Mammary epithelial cell (primary cell): Measurements from ENCODE around the gene EFHD1.
"Not testable (repeated sequence)": the region's sequence is repeated elsewhere in the genome, so short reads cannot be mapped to it uniquely, and the experiment has no call there.

ENCODE experiments used
- EZH2 ChIP-seq: IDR thresholded peaks from 2 replicates; pipeline ENCODE4 v1.6.1; 2012; ENCODE audit warnings: low read length, inconsistent platforms, borderline replicate concordance
- TF ChIP-seq, protein P1 (sequence below), 2 donors: IDR thresholded peaks in 1 of 2; conservative IDR thresholded peaks in 1 of 2; 2 replicates each; pipeline ENCODE4 v1.5.1; 2011 to 2012; ENCODE audit warnings: inconsistent platforms in 2 of 2, low read length in 2 of 2, mild to moderate bottlenecking in 2 of 2, control low read depth in 1 of 2, low read depth in 1 of 2; ENCODE audit not compliant: insufficient read depth in 1 of 2; ENCODE audit errors: extremely low read depth in 1 of 2

DNA sequence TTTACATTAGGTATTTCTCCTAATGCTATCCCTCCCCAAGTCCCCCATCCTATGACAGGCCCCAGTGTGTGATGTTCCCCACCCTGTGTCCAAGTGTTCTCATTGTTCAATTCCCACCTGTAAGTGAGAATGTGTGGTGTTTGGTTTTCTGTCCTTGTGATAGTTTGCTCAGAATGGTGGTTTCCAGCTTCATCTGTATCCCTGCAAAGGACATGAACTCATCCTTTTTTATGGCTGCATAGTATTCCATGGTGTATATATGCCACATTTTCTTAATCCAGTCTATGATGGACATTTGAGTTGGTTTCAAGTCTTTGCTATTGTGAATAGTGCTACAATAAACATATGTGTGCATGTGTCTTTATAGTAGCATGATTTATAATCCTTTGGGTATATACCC lies 86.7 kb downstream of the EFHD1 start:
- not testable (repeated sequence) for TF ChIP-seq EZH2
- TF ChIP-seq, protein P1, sequence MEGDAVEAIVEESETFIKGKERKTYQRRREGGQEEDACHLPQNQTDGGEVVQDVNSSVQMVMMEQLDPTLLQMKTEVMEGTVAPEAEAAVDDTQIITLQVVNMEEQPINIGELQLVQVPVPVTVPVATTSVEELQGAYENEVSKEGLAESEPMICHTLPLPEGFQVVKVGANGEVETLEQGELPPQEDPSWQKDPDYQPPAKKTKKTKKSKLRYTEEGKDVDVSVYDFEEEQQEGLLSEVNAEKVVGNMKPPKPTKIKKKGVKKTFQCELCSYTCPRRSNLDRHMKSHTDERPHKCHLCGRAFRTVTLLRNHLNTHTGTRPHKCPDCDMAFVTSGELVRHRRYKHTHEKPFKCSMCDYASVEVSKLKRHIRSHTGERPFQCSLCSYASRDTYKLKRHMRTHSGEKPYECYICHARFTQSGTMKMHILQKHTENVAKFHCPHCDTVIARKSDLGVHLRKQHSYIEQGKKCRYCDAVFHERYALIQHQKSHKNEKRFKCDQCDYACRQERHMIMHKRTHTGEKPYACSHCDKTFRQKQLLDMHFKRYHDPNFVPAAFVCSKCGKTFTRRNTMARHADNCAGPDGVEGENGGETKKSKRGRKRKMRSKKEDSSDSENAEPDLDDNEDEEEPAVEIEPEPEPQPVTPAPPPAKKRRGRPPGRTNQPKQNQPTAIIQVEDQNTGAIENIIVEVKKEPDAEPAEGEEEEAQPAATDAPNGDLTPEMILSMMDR (conservative IDR thresholded peaks at IDR 0.05 in 1 of 2, IDR thresholded peaks at IDR 0.05 in 1 of 2; ENCODE audit: extremely low read depth in 1 of 2, insufficient read depth in 1 of 2, low read depth in 1 of 2, low read length in 2 of 2) = not testable (repeated sequence)
